Left lung (tissue), 10 donors: ENCODE measurements around the gene TMEM134. TPM values are rescaled to one million over a fixed set of nuclear protein-coding genes. Genes with fewer than 3 reads are reported as not detected.

ENCODE experiments used
- ATAC-seq: fragments of 200-7000 bp; cut with Tn5 transposase; one replicate; pipeline ENCODE4 v1.9.1; 2020; ENCODE audit warnings: moderate library complexity
- DNase-seq, 4 donors: peaks; one replicate each; pipeline ENCODE4 v3.0.0-alpha.2; 2013 to 2020
- H3K27ac ChIP-seq, 2 donors: fragments of 200-600 bp; sonication (generic) in 1 of 2; one replicate each; pipeline versions ENCODE4 v1.5.0 to v1.8.0; 2020 to 2021
- H3K27me3 ChIP-seq, 2 donors: fragments of 200-600 bp; sonication (generic) in 1 of 2; one replicate each; pipeline versions ENCODE4 v1.5.0 to v1.8.0; 2020 to 2021
- H3K36me3 ChIP-seq, 2 donors: fragments of 200-600 bp; sonication (generic) in 1 of 2; one replicate each; pipeline versions ENCODE4 v1.5.0 to v1.8.0; 2020 to 2021
- H3K4me1 ChIP-seq, 2 donors: fragments of 200-600 bp; one replicate each; pipeline ENCODE4 v1.8.0; 2021
- H3K4me3 ChIP-seq, 2 donors: fragments of 200-600 bp; sonication (generic) in 1 of 2; one replicate each; pipeline versions ENCODE4 v1.5.0 to v1.8.0; 2020 to 2021; ENCODE audit warnings: mild to moderate bottlenecking in 1 of 2
- H3K9me3 ChIP-seq, 2 donors: fragments of 200-600 bp; sonication (generic) in 1 of 2; one replicate each; pipeline versions ENCODE4 v1.5.0 to v1.8.0; 2020 to 2021
- intact Hi-C, 2 donors: fragments of 100-400 bp; cut with DNase I; formaldehyde crosslinking; loops; one replicate each; pipeline versions ENCODE4 v1.11.2 to v1.14.2; 2022
- polyA plus RNA-seq, 6 donors: library from polyadenylated mRNA; unstranded; fragments of 120-200 nt; gene quantifications; one replicate each; pipeline ENCODE4 v1.2.1, GENCODE V29; 2013; ENCODE audit not compliant: insufficient read length in 6 of 6
- total RNA-seq, 2 donors: library from RNA; stranded (reverse); fragmentation: NEBNext Ultra II Directional; extraction: Animal tissue kit (Norgen Biotek cat#: 25700); gene quantifications; one replicate each; pipeline ENCODE4 v1.2.1, GENCODE V29; 2021
- TF ChIP-seq, protein P1 (sequence below), 2 donors: fragments of 200-600 bp; sonication (generic) in 1 of 2; IDR thresholded peaks; one replicate each; pipeline versions ENCODE4 v1.5.0 to v1.8.0; 2021; ENCODE audit warnings: antibody characterized with exemption in 2 of 2
- donor health status: DM: no; HTN: yes; CAD: no.
- donor health status: DM: no; HTN: no; CAD: no.

The TMEM134 gene
- total and polyA plus RNA-seq, 8 donors, result 33.4 to 51.8 (median 44.7) TPM

DNA sequence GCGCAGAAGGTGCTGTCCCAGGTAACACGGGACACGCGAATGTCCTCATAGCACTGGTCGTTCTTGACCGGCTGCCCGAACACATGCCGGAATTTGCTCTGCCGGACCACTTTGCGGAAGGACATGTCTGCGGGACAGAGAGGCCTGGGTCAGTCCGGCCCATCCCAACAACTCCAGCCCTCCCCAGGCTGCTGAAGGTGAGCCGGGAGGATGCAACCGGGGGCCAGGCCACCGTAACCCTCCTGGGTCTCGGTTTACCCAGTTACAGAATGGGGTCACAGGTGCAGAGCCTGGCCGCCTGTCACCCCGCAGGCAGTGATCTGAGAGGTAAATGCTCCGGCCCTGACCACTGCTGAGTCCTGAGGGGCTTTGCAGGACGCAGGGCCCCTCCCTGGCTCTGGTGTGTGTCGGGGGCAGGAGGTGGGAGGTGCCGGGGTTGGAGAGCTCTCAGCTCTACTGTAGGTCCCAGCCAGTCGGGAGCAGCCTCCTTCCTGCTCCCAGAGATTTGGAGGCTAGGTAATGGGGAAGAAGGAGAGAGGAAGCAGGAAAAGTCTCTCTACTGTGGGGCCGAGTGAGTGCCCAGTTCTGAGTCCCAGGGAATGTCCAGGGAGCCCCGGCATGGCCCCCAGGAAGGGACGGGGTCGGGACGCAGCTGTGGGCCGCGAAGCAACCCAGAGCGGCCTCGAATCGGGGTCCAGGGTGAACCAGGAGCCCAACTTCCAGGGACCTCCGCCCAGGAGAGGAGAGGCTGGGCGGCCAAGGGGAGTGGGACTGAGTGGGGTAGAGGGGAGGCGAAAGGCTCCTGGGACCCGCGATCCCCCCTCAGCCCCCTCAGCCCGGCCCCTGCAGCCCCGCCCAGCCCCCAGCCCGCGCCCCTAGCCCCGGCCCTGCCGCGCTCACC is 26.3 kb downstream of the TMEM134 start:
- Histone ChIP-seq H3K27ac (peak overlapping the region; percentile 91 to 96), H3K4me1 (peaks cover 6 to 63% of the 10 kb centered on the region in 2 donors), H3K9me3 (no peaks in the 10 kb centered on the region), H3K27me3 (no peaks in the 10 kb centered on the region), H3K4me3 (peak overlapping the region; percentile 79 to 89), H3K36me3 (peaks cover 0 to 46% of the 10 kb centered on the region in 2 donors)
- intact Hi-C loops, result no loop called here
- TF ChIP-seq, protein P1, sequence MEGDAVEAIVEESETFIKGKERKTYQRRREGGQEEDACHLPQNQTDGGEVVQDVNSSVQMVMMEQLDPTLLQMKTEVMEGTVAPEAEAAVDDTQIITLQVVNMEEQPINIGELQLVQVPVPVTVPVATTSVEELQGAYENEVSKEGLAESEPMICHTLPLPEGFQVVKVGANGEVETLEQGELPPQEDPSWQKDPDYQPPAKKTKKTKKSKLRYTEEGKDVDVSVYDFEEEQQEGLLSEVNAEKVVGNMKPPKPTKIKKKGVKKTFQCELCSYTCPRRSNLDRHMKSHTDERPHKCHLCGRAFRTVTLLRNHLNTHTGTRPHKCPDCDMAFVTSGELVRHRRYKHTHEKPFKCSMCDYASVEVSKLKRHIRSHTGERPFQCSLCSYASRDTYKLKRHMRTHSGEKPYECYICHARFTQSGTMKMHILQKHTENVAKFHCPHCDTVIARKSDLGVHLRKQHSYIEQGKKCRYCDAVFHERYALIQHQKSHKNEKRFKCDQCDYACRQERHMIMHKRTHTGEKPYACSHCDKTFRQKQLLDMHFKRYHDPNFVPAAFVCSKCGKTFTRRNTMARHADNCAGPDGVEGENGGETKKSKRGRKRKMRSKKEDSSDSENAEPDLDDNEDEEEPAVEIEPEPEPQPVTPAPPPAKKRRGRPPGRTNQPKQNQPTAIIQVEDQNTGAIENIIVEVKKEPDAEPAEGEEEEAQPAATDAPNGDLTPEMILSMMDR (IDR thresholded peaks at IDR 0.05), result no peak
- ATAC-seq (peak; percentile 1), DNase-seq (peak in 1 of 4 donors; percentile 72)

DNA sequence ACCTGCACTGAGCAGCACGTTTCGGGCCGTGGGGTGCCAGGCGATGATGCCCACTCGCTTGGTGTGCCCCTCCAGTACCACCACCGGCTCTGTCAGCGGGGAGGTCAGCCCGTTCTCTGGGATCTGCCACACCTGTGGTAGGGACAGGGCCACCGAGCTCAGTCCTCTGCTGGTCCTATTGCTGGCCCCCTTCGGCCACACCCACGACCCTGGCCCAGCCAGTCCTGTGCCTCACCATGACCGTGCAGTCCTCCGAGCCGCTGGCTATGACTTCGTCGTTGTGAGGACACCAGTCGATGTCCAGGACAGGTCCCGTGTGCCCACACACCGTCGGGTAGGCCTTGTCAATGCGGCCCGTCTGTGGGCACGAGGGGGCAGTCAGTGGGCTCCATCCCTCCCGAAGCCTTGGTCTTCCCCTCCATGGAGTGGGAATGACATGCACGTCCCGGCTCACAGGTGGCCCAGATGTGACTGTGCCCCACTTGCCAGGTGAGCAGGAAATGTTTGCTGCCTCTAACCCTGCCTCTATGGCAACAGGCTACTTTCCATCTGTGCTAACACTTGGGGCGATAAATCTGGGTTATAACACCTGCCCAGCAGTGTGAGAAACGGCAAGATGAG is 27.2 kb downstream of the TMEM134 start:
- peak overlapping the region in 1 of 2 donors; percentile 89 for H3K4me3 ChIP-seq
- TF ChIP-seq, protein P1 (IDR thresholded peaks at IDR 0.05), result no peak
- ATAC-seq (no peak), DNase-seq (peak in 1 of 4 donors; percentile 73)
- H3K4me1 ChIP-seq, result peaks cover 6 to 71% of the 10 kb centered on the region in 2 donors
- intact Hi-C loops, result no loop called here
- H3K27ac ChIP-seq, result peak overlapping the region in 1 of 2 donors; percentile 18
- no peaks in the 10 kb centered on the region for H3K9me3 ChIP-seq
- H3K27me3 ChIP-seq, result no peaks in the 10 kb centered on the region
- peaks cover 0 to 53% of the 10 kb centered on the region in 2 donors for H3K36me3 ChIP-seq

DNA sequence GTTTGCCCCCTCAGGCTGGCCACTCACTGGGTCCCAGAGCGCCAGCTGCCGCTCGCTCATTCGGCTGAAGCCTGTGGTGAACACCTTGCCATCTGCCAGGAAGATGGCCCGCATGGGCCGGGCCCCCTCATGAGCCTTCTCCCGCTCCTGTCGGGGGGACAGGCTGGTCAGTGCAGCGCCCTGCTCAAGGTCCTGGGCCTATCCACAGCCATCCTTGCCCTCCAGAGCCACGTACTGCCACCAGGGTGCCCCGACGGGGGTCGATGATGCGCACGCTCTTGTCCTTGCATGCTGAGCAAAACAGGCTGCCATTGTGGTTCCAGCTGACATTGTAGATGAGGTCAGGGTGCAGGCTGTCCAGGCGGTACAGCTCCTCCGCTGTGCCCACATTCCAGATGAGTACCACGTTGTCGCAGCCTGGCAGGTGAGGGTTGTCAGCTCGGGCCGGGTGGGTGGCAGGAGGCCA is 27.9 kb downstream of the TMEM134 start:
- ATAC-seq, result no peak
- DNase-seq, result peak in 1 of 4 donors; percentile 72
- intact Hi-C loops, result no loop called here
- peak overlapping the region in 1 of 2 donors; percentile 18 for H3K27ac ChIP-seq
- peaks cover 6 to 76% of the 10 kb centered on the region in 2 donors for H3K4me1 ChIP-seq
- H3K36me3 ChIP-seq, result peaks cover 0 to 57% of the 10 kb centered on the region in 2 donors
- no peaks in the 10 kb centered on the region for H3K9me3 ChIP-seq
- H3K4me3 ChIP-seq, result no peak overlapping the region
- TF ChIP-seq, protein P1 (IDR thresholded peaks at IDR 0.05), result no peak
- no peaks in the 10 kb centered on the region for H3K27me3 ChIP-seq

DNA sequence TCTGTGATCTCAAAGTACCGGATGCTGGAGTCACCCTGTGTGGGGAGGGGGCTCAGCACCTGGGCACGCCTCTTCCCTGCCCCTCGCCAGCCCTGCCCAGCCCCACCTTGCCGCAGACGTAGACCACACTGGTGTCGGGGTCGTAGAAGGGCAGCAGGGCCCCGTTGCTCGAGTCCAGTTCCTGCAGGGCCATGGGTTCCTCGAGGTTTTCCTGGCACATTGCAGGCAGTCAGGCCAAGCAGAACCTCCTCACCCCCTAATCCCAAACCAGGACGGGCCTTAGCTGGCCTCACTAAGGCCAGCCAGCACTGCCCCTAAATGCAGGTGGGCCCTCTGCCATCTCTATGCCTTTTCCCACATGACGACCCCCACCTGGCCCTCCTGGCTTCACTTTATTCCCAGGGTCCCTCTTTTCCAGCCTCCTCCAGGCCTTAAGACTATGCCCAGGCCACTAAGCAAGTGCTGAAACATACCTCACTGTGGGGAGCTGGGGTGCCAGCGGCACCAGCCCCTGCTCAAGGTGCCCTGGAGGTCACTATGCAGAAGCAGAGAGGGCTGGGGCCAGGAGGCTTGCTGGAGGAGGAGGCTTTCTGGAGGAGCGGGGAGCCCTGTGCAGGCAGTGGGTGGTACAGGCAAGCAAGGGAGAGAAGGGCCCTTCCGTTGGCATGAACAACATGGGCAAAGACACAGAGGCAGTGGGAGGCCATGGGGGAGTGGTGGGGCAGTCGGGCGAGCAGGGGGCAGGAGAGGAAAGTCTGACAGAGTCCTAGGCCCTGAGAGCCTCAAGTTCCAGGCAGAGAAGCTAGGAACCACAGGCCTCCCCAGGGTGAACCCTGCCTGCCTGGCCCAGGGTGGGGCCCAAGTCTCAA is 28.6 kb downstream of the TMEM134 start:
- no peak for ATAC-seq
- peak overlapping the region in 1 of 2 donors; percentile 45 for H3K27ac ChIP-seq
- intact Hi-C loops, result no loop called here
- peak in 1 of 4 donors; percentile 55 for DNase-seq
- H3K4me3 ChIP-seq, result no peak overlapping the region
- H3K36me3 ChIP-seq, result peaks cover 0 to 64% of the 10 kb centered on the region in 2 donors
- H3K4me1 ChIP-seq, result peaks cover 6 to 81% of the 10 kb centered on the region in 2 donors
- TF ChIP-seq, protein P1 (IDR thresholded peaks at IDR 0.05), result no peak
- H3K9me3 ChIP-seq, result no peaks in the 10 kb centered on the region
- H3K27me3 ChIP-seq, result no peaks in the 10 kb centered on the region
